ENCODE data around the gene ENTHD1.
"Not testable (repeated sequence)": the region's sequence is repeated elsewhere in the genome, so short reads cannot be mapped to it uniquely, and the experiment has no call there.

The ENTHD1 gene

DNA sequence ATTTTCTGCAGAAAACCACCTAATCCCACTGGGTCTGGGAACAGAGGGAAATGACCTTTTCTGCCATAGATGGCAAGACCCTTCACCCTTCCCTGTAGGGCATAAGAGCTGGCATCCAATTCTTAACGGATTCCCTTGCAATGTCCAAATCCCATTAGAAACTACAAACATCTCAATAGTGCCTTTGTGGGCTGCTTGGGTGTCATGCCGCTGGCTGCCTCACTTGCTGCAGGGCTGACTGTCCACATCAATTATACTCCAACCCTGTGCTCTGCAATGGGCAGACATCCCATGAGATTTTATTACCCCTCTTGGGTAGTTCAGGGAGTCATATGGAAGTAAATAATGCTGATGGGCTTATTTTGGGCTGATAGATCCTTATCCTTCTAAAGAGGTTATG is 14.6 kb upstream of the ENTHD1 start:
- H3K9me3 ChIP-seq (ENCODE audit: control insufficient read depth in 1 of 2, low read length in 2 of 2), result no peaks in the 10 kb centered on the region
- no peak overlapping the region for H3K27ac ChIP-seq (ENCODE audit: low read length)

DNA sequence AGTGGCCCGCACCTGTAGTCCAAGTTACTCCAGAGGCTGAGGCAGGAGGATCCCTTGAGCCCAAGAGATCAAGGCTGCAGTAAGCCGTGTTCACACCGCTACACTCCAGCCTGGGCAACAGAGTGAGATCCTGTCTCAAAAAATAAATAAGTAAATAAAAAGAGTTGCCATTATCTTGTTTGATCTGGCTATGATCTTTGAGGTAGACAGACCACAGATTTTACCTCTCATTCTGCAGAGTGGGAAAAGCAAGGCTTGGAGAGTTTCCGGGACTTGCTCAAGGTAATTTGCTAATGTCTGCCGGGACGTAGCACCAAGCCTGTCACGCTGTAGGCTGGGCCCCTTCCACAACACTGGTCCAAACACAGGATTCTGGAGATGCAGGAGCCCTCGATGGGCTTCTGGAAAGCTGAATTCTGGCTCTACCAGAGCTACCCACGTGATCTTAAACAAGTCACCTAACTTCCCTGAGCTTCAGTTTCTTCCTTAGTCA is 14.1 kb upstream of the ENTHD1 start:
- H3K4me1 ChIP-seq (ENCODE audit: control insufficient read depth in 1 of 2, insufficient read depth in 2 of 2, low read length in 2 of 2), result no peaks in the 10 kb centered on the region
- H3K27me3 ChIP-seq (ENCODE audit: low read depth, low read length), result no peaks in the 10 kb centered on the region

More for the DNA sequence above, 14.6 kb upstream of the ENTHD1 start:
- Histone ChIP-seq H3K27me3 (ENCODE audit: low read depth, low read length) (no peaks in the 10 kb centered on the region), H3K4me1 (ENCODE audit: control insufficient read depth in 1 of 2, insufficient read depth in 2 of 2, low read length in 2 of 2) (no peaks in the 10 kb centered on the region), H3K36me3 (ENCODE audit: control insufficient read depth in 1 of 2, insufficient read depth in 2 of 2, low read length in 2 of 2) (no peaks in the 10 kb centered on the region), H3K4me3 (ENCODE audit: low read depth in 1 of 2, low read length in 2 of 2) (no peak overlapping the region)

DNA sequence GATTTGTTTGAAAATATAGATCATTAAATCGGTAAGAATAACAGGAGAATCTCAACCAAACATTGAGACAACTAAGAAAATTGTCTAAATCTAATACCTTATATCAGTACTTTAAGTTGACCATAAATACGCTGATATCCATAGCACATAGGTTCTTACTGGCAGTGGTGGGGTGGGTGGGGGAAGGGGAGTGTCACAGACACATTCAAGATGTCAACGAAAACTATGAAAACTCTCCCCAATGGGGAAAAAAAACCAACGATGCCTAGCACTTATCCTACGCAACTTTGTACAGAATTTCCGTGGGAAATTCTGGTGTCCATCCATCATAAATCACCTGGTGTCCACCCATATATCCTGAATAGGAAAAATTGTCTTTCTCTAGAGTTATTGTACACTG is 13.5 kb upstream of the ENTHD1 start:
- Histone ChIP-seq H3K27me3 (ENCODE audit: low read depth, low read length) (no peaks in the 10 kb centered on the region), H3K4me3 (ENCODE audit: low read depth in 1 of 2, low read length in 2 of 2) (no peak overlapping the region), H3K4me1 (ENCODE audit: control insufficient read depth in 1 of 2, insufficient read depth in 2 of 2, low read length in 2 of 2) (no peaks in the 10 kb centered on the region)

More for the DNA sequence above, 14.1 kb upstream of the ENTHD1 start:
- H3K36me3 ChIP-seq (ENCODE audit: control insufficient read depth in 1 of 2, insufficient read depth in 2 of 2, low read length in 2 of 2), result no peaks in the 10 kb centered on the region
- no peaks in the 10 kb centered on the region for H3K9me3 ChIP-seq (ENCODE audit: control insufficient read depth in 1 of 2, low read length in 2 of 2)
- H3K27ac ChIP-seq (ENCODE audit: low read length), result no peak overlapping the region
- H3K4me3 ChIP-seq (ENCODE audit: low read depth in 1 of 2, low read length in 2 of 2), result no peak overlapping the region

DNA sequence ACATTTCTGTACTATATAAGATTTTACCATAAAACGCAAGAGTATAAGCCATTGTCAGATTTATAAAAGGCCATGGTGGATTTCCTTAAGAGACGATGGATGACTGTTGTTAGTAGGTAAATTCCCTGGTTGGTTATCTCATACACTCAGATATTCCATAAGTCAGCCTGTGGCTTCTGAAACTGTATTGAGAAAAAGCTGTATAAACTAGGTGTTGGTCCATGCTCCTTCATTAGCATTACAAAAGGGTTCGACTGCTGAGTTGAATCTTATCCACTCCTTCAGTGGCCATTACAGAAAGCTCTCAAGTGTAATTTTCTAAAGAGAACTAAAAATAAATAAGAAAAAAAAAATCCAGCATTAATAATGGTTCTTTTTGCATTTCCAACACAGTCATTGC is 12.6 kb upstream of the ENTHD1 start:
- Histone ChIP-seq H3K4me3 (ENCODE audit: low read depth in 1 of 2, low read length in 2 of 2) (no peak overlapping the region), H3K36me3 (ENCODE audit: control insufficient read depth in 1 of 2, insufficient read depth in 2 of 2, low read length in 2 of 2) (no peaks in the 10 kb centered on the region), H3K27me3 (ENCODE audit: low read depth, low read length) (no peaks in the 10 kb centered on the region), H3K4me1 (ENCODE audit: control insufficient read depth in 1 of 2, insufficient read depth in 2 of 2, low read length in 2 of 2) (no peaks in the 10 kb centered on the region), H3K9me3 (ENCODE audit: control insufficient read depth in 1 of 2, low read length in 2 of 2) (no peaks in the 10 kb centered on the region), H3K27ac (ENCODE audit: low read length) (no peak overlapping the region)

More for the DNA sequence above, 13.5 kb upstream of the ENTHD1 start:
- H3K27ac ChIP-seq (ENCODE audit: low read length), result no peak overlapping the region
- H3K36me3 ChIP-seq (ENCODE audit: control insufficient read depth in 1 of 2, insufficient read depth in 2 of 2, low read length in 2 of 2), result no peaks in the 10 kb centered on the region
- no peaks in the 10 kb centered on the region for H3K9me3 ChIP-seq (ENCODE audit: control insufficient read depth in 1 of 2, low read length in 2 of 2)

DNA sequence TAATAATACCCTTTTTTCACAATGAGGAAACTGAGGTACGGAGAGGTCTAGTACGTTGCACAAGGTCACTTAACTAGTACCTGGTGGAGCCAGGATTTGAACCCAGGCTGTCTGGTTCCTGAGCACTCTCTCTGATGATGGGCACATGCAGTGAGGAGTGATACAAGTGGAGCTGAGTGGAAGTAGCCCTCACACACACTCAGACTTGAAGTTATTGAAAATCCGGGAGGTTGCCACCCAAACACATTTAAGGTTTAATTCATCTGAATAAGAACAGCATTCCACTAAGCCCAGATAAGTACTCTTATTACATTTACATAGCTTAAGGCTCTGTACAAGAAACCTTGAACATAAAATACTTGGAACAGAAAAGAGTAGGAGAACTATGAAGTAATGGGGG is 12.1 kb upstream of the ENTHD1 start:
- no peak overlapping the region for H3K27ac ChIP-seq (ENCODE audit: low read length)
- no peaks in the 10 kb centered on the region for H3K27me3 ChIP-seq (ENCODE audit: low read depth, low read length)
- no peaks in the 10 kb centered on the region for H3K4me1 ChIP-seq (ENCODE audit: control insufficient read depth in 1 of 2, insufficient read depth in 2 of 2, low read length in 2 of 2)
- H3K36me3 ChIP-seq (ENCODE audit: control insufficient read depth in 1 of 2, insufficient read depth in 2 of 2, low read length in 2 of 2), result no peaks in the 10 kb centered on the region
- H3K4me3 ChIP-seq (ENCODE audit: low read depth in 1 of 2, low read length in 2 of 2), result no peak overlapping the region
- H3K9me3 ChIP-seq (ENCODE audit: control insufficient read depth in 1 of 2, low read length in 2 of 2), result no peaks in the 10 kb centered on the region

DNA sequence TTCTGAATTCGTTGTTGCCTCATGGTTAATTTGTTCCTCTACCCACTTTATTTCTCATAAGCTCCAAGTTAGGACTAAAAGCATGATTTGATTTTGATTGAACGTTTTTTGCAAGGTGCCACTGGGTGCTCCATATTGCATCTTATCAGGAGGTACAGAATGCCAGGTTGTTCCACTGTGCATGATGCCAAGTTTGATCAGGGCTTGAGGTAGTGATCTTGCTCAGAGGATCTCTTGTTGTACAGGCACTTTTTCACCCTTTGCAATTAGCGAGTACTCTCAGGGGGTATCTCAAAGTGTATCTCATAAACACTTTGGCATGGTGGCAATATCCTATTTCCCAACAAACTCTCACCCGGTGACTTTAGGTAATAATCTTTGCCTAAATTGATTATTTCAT is 11.3 kb upstream of the ENTHD1 start:
- Histone ChIP-seq H3K4me3 (ENCODE audit: low read depth in 1 of 2, low read length in 2 of 2) (no peak overlapping the region), H3K27ac (ENCODE audit: low read length) (no peak overlapping the region), H3K4me1 (ENCODE audit: control insufficient read depth in 1 of 2, insufficient read depth in 2 of 2, low read length in 2 of 2) (no peaks in the 10 kb centered on the region)

DNA sequence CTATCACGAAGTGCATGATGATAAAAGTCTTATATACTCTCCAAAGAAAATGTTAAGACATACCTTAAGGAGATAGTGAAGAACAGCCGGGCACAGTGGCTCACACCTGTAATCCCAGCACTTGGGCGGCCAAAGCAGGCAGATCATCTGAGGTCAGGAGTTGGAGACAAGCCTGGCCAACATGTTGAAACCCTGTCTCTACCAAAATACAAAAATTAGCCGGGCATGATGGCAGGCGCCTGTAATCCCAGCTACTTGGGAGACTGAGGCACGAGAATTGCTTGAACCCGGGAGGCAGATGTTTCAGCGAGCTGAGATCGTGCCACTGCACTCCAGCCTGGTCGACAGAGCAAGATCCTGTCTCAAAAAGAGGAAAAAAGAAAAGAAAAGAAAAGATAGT is 10.5 kb upstream of the ENTHD1 start:
- not testable (repeated sequence) for H3K36me3 ChIP-seq (ENCODE audit: control insufficient read depth in 1 of 2, insufficient read depth in 2 of 2, low read length in 2 of 2); H3K27ac ChIP-seq (ENCODE audit: low read length); H3K4me1 ChIP-seq (ENCODE audit: control insufficient read depth in 1 of 2, insufficient read depth in 2 of 2, low read length in 2 of 2); H3K9me3 ChIP-seq (ENCODE audit: control insufficient read depth in 1 of 2, low read length in 2 of 2); H3K4me3 ChIP-seq (ENCODE audit: low read depth in 1 of 2, low read length in 2 of 2); H3K27me3 ChIP-seq (ENCODE audit: low read depth, low read length)

More for the DNA sequence above, 11.3 kb upstream of the ENTHD1 start:
- Histone ChIP-seq H3K27me3 (ENCODE audit: low read depth, low read length) (no peaks in the 10 kb centered on the region), H3K9me3 (ENCODE audit: control insufficient read depth in 1 of 2, low read length in 2 of 2) (no peaks in the 10 kb centered on the region), H3K36me3 (ENCODE audit: control insufficient read depth in 1 of 2, insufficient read depth in 2 of 2, low read length in 2 of 2) (no peaks in the 10 kb centered on the region)

DNA sequence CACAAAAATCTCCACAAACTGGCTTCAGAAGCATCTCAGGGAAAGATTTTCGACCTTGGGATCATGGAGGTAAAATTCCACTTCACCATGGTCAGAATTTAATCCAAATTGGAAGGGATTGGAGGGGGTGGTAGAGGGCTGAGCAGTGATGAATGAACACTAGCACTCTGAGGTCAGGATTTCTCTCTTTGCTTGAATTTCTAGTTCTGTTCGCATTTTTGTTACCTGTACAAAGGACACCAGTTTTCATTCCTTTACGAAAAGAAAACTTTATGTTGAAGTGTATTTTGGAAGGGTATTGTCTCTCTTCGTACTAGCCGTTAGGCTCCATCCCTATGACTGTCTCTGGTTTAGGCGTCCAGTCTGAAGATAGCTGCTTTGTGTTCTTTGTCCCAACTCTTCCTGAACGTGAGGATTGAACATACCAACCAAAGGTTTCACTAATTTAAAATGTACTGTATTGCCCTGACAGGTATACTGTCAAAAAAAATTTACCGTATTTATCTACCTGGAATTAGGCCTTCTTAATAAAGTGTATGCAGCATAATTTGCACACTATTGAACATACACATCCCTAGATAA is 8.1 kb upstream of the ENTHD1 start:
- no peaks in the 10 kb centered on the region for H3K9me3 ChIP-seq (ENCODE audit: control insufficient read depth in 1 of 2, low read length in 2 of 2)
- H3K4me3 ChIP-seq (ENCODE audit: low read depth in 1 of 2, low read length in 2 of 2), result peak overlapping the region in 1 of 2 donors; percentile 7
- no peaks in the 10 kb centered on the region for H3K4me1 ChIP-seq (ENCODE audit: control insufficient read depth in 1 of 2, insufficient read depth in 2 of 2, low read length in 2 of 2)
- no peak overlapping the region for H3K27ac ChIP-seq (ENCODE audit: low read length)
- no peaks in the 10 kb centered on the region for H3K27me3 ChIP-seq (ENCODE audit: low read depth, low read length)
- H3K36me3 ChIP-seq (ENCODE audit: control insufficient read depth in 1 of 2, insufficient read depth in 2 of 2, low read length in 2 of 2), result no peaks in the 10 kb centered on the region

DNA sequence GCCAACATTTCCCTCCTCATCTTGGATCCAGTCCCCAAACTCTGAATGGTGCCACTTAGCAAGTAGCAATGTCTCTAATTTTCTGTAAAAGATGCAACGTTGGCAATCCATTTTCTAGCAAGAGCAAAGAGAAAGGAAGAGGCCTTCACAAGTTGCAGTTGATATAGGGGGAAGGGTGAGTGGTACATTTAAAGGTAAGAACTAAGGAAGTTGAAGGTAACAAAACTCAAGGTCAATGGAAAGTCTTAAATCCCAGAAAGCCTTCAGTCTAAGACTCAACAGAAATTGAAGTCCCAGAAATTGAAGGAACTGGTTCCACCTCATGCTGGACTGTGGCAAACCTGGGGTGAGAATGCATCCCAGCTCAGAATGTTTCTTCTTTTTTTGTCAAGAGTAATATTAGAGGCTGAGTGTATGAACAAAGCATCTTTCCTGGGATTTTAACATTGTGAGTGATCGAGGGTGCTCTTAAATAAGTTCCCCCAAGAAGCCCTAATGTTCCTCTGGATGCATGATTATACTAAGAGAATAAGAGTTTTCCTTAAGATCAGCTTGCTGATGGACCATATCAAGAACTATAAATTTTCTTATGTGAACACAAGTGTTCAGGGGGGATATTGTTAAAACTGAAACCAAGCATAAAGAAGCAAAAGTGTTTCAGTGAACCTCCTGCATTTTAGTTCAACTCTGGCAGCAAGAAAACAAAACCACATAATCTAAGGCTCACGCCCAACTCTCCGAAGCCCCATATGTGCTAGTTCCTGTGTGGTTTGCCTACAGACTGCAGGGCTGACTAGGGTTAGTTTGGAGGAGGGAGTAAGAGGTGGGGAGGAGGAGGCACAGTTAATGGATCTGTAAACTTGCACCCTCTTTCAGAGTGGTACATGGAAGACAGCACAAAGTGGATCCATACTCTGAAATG is 7.0 kb upstream of the ENTHD1 start, which contains the start of gene GRAP2:
TSS of gene GRAP2 (plus strand) at position 779 of the 922 bp plus-strand sequence. CDS start 46,023 bp downstream, outside the sequence.
- no peaks in the 10 kb centered on the region for H3K36me3 ChIP-seq (ENCODE audit: control insufficient read depth in 1 of 2, insufficient read depth in 2 of 2, low read length in 2 of 2)
- no peaks in the 10 kb centered on the region for H3K27me3 ChIP-seq (ENCODE audit: low read depth, low read length)
- H3K4me1 ChIP-seq (ENCODE audit: control insufficient read depth in 1 of 2, insufficient read depth in 2 of 2, low read length in 2 of 2), result no peaks in the 10 kb centered on the region
- H3K9me3 ChIP-seq (ENCODE audit: control insufficient read depth in 1 of 2, low read length in 2 of 2), result no peaks in the 10 kb centered on the region
- no peak within 1 kb of the TSS for H3K27ac ChIP-seq (ENCODE audit: low read length)
- peak within 1 kb of the TSS in 1 of 2 donors; percentile 7 for H3K4me3 ChIP-seq (ENCODE audit: low read depth in 1 of 2, low read length in 2 of 2)

DNA sequence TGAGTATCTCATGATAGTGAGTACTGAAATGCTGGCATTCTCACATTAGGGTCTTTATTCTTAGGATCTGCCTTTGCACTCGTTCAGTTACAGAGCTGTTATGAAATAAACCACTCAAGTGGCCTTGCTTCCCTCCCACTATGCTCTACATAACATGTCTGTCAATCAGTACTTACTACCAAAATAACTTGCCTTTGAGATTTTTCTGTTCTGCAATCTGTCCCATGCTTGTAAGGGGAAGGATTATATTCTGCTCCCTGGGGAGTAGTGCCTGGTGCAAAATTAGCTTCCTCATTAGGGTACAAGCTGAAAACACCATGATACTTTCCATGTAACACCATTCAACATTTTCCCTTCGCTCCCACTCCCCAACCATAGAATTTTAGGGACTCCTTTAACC is 5.4 kb upstream of the ENTHD1 start:
- Histone ChIP-seq H3K27ac (ENCODE audit: low read length) (no peak overlapping the region), H3K4me1 (ENCODE audit: control insufficient read depth in 1 of 2, insufficient read depth in 2 of 2, low read length in 2 of 2) (no peaks in the 10 kb centered on the region), H3K9me3 (ENCODE audit: control insufficient read depth in 1 of 2, low read length in 2 of 2) (no peaks in the 10 kb centered on the region), H3K36me3 (ENCODE audit: control insufficient read depth in 1 of 2, insufficient read depth in 2 of 2, low read length in 2 of 2) (no peaks in the 10 kb centered on the region), H3K27me3 (ENCODE audit: low read depth, low read length) (no peaks in the 10 kb centered on the region), H3K4me3 (ENCODE audit: low read depth in 1 of 2, low read length in 2 of 2) (no peak overlapping the region)

DNA sequence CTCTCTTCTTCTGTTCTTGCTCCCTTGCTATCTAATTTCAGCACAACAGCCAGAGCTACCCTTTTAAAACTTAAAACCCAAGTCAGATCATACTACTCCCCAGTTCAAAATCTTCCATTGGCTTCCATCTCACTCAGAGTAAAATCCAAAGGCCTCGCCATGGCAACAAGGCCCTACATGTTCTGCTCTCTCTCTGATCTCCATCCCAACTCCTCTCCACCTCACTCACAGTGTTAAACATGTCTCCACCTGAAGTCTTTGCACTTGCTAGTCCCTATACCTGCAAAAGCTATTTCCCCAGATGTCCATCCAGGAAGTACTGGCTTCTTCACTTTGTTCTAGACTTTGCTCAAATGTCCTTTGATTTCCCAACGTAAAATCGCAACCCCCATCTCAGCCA is 4.3 kb upstream of the ENTHD1 start:
- Histone ChIP-seq H3K4me3 (ENCODE audit: low read depth in 1 of 2, low read length in 2 of 2) (no peak overlapping the region), H3K27me3 (ENCODE audit: low read depth, low read length) (no peaks in the 10 kb centered on the region), H3K36me3 (ENCODE audit: control insufficient read depth in 1 of 2, insufficient read depth in 2 of 2, low read length in 2 of 2) (no peaks in the 10 kb centered on the region), H3K9me3 (ENCODE audit: control insufficient read depth in 1 of 2, low read length in 2 of 2) (no peaks in the 10 kb centered on the region), H3K27ac (ENCODE audit: low read length) (no peak overlapping the region), H3K4me1 (ENCODE audit: control insufficient read depth in 1 of 2, insufficient read depth in 2 of 2, low read length in 2 of 2) (no peaks in the 10 kb centered on the region)

Data from muscle layer of duodenum (tissue), 2 donors.